HG03039 (cell line): ENCODE data around the gene RNF227.

Experiments used
- ATAC-seq: cut with Tn5 transposase; IDR thresholded peaks from one replicate; pipeline ENCODE4 v1.9.1; 2021; ENCODE audit warnings: mild to moderate bottlenecking, moderate library complexity; ENCODE audit not compliant: unreplicated experiment

The RNF227 gene

GRCh38 chr17:7889166-7889955, 26.7 kb downstream of the RNF227 start:
- no peak for ATAC-seq

- ATAC-seq: no peak
These were observed 27.7 kb downstream of the RNF227 start, which contains the start of gene CHD3 for GRCh38 chr17:7888184-7888920. TSS of gene CHD3 (plus strand) at chr17:7888789. CDS start at chr17:7889001, 212 bp downstream.

- ATAC-seq: no peak
These were observed 28.5 kb downstream of the RNF227 start for GRCh38 chr17:7887482-7888183.

- no peak for ATAC-seq
These were observed 29.0 kb downstream of the RNF227 start for GRCh38 chr17:7887038-7887481.

GRCh38 chr17:7886227-7887037, 29.7 kb downstream of the RNF227 start:
- ATAC-seq: no peak

- ATAC-seq: no peak
These were observed 30.5 kb downstream of the RNF227 start for GRCh38 chr17:7885367-7886226.

GRCh38 chr17:7884581-7885366, 31.3 kb downstream of the RNF227 start:
- no peak for ATAC-seq

GRCh38 chr17:7883781-7884386, 32.2 kb downstream of the RNF227 start:
- no peak for ATAC-seq

GRCh38 chr17:7882629-7883028, 33.5 kb downstream of the RNF227 start:
- ATAC-seq: no peak

- no peak for ATAC-seq
These were observed 34.0 kb downstream of the RNF227 start for GRCh38 chr17:7882068-7882467.

- ATAC-seq: no peak
These were observed 34.6 kb downstream of the RNF227 start for GRCh38 chr17:7881276-7882054.

GRCh38 chr17:7880076-7880868, 35.8 kb downstream of the RNF227 start:
- no peak for ATAC-seq

GRCh38 chr17:7878234-7878633, 37.9 kb downstream of the RNF227 start:
- no peak for ATAC-seq

- no peak for ATAC-seq
These were observed 40.2 kb downstream of the RNF227 start for GRCh38 chr17:7875804-7876370.

GRCh38 chr17:7873051-7873450, 43.0 kb downstream of the RNF227 start:
- no peak for ATAC-seq

GRCh38 chr17:7867881-7868329, 48.2 kb downstream of the RNF227 start:
- ATAC-seq: no peak
